ENCODE measurements around the gene TAF1D. TPM values are rescaled to one million over a fixed set of nuclear protein-coding genes. Genes with fewer than 3 reads are reported as not detected.

TAF1D gene, protein sequence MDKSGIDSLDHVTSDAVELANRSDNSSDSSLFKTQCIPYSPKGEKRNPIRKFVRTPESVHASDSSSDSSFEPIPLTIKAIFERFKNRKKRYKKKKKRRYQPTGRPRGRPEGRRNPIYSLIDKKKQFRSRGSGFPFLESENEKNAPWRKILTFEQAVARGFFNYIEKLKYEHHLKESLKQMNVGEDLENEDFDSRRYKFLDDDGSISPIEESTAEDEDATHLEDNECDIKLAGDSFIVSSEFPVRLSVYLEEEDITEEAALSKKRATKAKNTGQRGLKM
- 32.8 and 87.6 TPM in 2 replicates for polyA plus RNA-seq (2011; rRNA removed)
- 34.7 and 38.1 TPM in 2 replicates for polyA minus RNA-seq (2011; rRNA and poly(A)+ RNA removed)

DNA sequence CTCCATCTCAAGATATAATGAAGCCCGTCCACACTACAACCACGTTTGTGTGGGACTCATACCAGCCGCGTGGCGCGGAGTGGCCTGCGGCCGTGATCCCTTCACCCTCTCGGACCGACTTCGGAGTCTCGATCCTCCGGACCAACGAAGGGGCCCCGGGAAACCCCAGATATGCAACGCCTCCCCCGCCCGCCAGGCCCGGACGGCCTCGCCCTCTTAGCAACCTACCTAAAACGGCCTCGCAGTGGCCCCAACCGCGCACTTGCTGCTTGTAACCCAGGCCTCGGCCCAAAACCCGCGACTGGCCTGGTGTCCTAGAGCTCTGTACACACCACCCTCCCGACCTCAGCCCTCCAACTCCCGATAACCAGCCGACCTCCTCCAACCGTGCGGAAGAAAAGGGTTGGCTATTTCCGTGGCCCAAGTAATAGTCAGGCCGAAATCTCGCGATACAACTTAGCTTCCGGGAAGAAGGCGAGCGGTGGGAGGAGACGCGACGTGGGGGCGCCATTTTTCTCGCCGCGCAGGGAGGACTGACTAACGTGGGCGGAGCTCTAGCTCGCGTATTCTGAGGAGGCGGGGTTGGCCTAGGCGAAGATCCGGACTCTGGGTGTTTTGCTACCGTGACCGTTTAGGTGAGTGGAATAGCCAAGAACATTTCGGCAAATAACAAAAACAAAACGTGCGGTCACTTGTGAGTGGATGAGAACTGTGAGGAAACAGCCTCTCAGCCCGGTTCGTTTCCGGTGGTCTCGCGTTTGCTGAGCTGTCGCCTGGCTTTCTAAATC, at the start of gene TAF1D, which contains the start of gene C11orf54:
Gene TAF1D (minus strand): TSS at position 402 of the 788 bp plus-strand sequence. CDS start 2,191 bp downstream, outside the sequence.
Gene C11orf54 (plus strand): TSS at position 579 of the 788 bp plus-strand sequence. CDS start 5,722 bp downstream, outside the sequence.
- DNase-seq (ENCODE audit: low read depth): peak; percentile 87
- ChIA-PET CTCF (interaction anchor here (0.6 to 1.6 kb wide), 3 partner anchors 9 to 20 kb away, joined by 3 to 4 read pairs (median 3); no protein-coding TSS in a partner anchor), POLR2A (interaction anchor here (0.6 to 0.7 kb wide), 4 partner anchors 151 to 1191 kb away, joined by 3 to 14 read pairs (median 4); no protein-coding TSS in a partner anchor)
- Histone ChIP-seq H3K36me3 (ENCODE audit: control insufficient read depth, insufficient read depth, low read length) (peaks cover 9% of the 10 kb centered on the region), H3K4me3 (ENCODE audit: low read depth, low read length) (peak within 1 kb of the TSS; percentile 82), H3K27me3 (ENCODE audit: control insufficient read depth, insufficient read depth, low read length) (no peaks in the 10 kb centered on the region)
- TF ChIP-seq, protein P1, sequence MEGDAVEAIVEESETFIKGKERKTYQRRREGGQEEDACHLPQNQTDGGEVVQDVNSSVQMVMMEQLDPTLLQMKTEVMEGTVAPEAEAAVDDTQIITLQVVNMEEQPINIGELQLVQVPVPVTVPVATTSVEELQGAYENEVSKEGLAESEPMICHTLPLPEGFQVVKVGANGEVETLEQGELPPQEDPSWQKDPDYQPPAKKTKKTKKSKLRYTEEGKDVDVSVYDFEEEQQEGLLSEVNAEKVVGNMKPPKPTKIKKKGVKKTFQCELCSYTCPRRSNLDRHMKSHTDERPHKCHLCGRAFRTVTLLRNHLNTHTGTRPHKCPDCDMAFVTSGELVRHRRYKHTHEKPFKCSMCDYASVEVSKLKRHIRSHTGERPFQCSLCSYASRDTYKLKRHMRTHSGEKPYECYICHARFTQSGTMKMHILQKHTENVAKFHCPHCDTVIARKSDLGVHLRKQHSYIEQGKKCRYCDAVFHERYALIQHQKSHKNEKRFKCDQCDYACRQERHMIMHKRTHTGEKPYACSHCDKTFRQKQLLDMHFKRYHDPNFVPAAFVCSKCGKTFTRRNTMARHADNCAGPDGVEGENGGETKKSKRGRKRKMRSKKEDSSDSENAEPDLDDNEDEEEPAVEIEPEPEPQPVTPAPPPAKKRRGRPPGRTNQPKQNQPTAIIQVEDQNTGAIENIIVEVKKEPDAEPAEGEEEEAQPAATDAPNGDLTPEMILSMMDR (IDR thresholded peaks at IDR 0.05; ENCODE audit: insufficient read depth, low read depth, low read length): 0 out of 2 replicates have a peak, but pooled peaks have one; percentile 5

DNA sequence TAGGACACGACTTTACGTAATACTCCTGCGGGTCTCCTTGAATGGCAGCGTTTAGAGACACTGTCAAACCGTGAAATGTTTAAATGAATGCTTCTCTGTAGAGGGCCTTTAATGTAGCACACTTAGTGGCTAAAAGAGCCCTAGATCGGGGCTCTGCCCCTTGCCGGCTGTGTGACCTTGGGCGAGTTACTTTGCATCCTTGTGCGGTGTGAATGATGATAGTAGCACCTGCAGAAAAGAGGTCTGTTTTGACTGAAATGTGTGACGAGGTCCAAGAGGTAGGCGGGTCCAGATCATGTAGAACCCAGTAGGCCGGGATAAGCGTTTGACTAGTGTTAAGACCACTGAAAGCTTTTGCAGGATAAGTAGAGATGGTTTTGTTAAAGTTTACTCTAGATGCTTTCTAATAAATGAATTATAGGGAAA, 43.7 kb upstream of the TAF1D start:
- CTCF ChIA-PET: no interaction called here
- H3K27me3 ChIP-seq (ENCODE audit: control insufficient read depth, insufficient read depth, low read length): no peaks in the 10 kb centered on the region
- peak overlapping the region; percentile 89 for H3K4me3 ChIP-seq (ENCODE audit: low read depth, low read length)
- no peaks in the 10 kb centered on the region; the same call in 1 of the 2 replicates for H3K36me3 ChIP-seq (ENCODE audit: control insufficient read depth, insufficient read depth, low read length)
- TF ChIP-seq, protein P1 (IDR thresholded peaks at IDR 0.05; ENCODE audit: insufficient read depth, low read depth, low read length): no peak
- POLR2A ChIA-PET: no interaction called here
- no peak for DNase-seq (ENCODE audit: low read depth)

DNA sequence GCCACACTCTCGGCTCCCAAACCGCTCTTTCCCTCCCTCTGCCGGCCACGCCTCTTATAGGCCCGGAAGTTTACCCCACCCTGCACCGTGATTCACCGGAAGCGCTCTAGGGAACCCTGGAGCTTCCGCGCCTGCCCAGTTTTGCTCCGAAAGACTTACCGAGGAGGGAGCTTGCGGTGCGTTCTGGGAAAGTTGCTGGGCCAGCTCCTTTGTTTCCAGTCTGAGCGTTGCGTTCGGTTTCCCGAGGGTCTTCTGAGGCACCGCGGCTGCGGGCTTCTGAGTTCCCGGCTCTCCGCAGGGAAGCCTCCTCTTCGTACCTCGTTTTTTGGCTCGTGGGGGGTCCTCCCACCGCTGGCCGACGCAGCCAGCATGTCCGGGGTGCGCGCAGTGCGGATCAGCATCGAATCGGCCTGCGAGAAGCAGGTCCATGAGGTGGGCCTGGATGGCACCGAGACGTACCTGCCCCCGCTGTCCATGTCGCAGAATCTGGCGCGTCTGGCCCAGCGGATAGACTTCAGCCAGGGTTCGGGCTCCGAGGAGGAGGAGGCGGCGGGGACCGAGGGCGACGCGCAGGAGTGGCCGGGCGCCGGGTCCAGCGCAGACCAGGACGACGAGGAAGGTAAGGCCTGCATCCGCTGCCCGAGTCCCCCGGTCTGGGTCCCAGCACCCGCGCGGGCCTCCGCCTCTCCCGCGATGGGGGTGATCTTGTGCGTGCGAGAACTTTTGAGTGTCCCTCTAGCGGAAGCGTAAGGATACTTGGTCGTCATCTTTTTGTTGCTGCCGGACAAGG, 43.0 kb upstream of the TAF1D start, which contains the start of gene MED17:
Gene MED17 (plus strand): TSS at position 138 of the 790 bp plus-strand sequence. CDS start 232 bp downstream, at position 370.
- Histone ChIP-seq H3K27me3 (ENCODE audit: control insufficient read depth, insufficient read depth, low read length) (no peaks in the 10 kb centered on the region), H3K4me3 (ENCODE audit: low read depth, low read length) (peak within 1 kb of the TSS; percentile 89), H3K36me3 (ENCODE audit: control insufficient read depth, insufficient read depth, low read length) (no peaks in the 10 kb centered on the region; the same call in 1 of the 2 replicates)
- peak; percentile 63 for DNase-seq (ENCODE audit: low read depth)
- ChIA-PET POLR2A (interaction anchor here (1.0 to 1.1 kb wide), 3 partner anchors 44 to 345 kb away, joined by 3 to 8 read pairs (median 7); no protein-coding TSS in a partner anchor), CTCF (interaction anchor here (0.8 kb wide), 1 partner anchor 46 kb away, joined by 3 read pairs; no protein-coding TSS in a partner anchor)
- TF ChIP-seq, protein P1 (IDR thresholded peaks at IDR 0.05; ENCODE audit: insufficient read depth, low read depth, low read length): peak; percentile 55

DNA sequence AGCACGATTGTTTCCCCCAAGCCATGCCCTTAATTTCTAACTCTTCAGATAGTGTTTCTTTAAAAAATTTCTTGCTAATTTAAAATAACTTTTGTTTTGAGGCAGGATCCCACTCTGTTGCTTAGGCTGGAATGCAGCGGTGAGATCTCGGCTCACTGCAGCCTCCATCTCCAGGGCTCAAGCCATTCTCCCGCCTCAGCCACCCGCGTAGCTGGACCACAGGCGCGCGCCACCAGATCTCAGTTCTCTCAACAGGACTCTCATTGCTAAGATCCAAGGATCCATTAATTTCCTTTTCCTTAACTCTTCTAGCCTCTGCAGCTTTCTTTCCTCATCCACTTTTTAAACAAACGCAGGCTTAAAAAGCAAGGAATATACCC, 42.5 kb upstream of the TAF1D start:
- peak overlapping the region; percentile 89 for H3K4me3 ChIP-seq (ENCODE audit: low read depth, low read length)
- TF ChIP-seq, protein P1 (IDR thresholded peaks at IDR 0.05; ENCODE audit: insufficient read depth, low read depth, low read length): no peak
- ChIA-PET POLR2A (interaction anchor here (1.0 to 1.1 kb wide), 3 partner anchors 44 to 346 kb away, joined by 3 to 8 read pairs (median 7); no protein-coding TSS in a partner anchor), CTCF (interaction anchor here (0.8 kb wide), 1 partner anchor 46 kb away, joined by 3 read pairs; no protein-coding TSS in a partner anchor)
- no peak for DNase-seq (ENCODE audit: low read depth)
- no peaks in the 10 kb centered on the region; the same call in 1 of the 2 replicates for H3K36me3 ChIP-seq (ENCODE audit: control insufficient read depth, insufficient read depth, low read length)
- H3K27me3 ChIP-seq (ENCODE audit: control insufficient read depth, insufficient read depth, low read length): no peaks in the 10 kb centered on the region

Data from BJ (cell line).